Activated CD4-positive, alpha-beta T cell treated with anti-CD3 and anti-CD28 coated beads, Interleukin-2, Interleukin-4, amounts not matched to agents 100 ng/mL and 50 ng/mL, durations not matched to agents 16 hours and 8 hours (primary cell): ENCODE results near the gene MIF.
"Not testable (repeated sequence)": the region's sequence is repeated elsewhere in the genome, so short reads cannot be mapped to it uniquely, and the experiment has no call there.

Source experiments
- DNase-seq: peaks from one replicate; pipeline ENCODE4 v3.0.0-alpha.2; 2020; ENCODE audit warnings: low spot score

MIF gene

DNA sequence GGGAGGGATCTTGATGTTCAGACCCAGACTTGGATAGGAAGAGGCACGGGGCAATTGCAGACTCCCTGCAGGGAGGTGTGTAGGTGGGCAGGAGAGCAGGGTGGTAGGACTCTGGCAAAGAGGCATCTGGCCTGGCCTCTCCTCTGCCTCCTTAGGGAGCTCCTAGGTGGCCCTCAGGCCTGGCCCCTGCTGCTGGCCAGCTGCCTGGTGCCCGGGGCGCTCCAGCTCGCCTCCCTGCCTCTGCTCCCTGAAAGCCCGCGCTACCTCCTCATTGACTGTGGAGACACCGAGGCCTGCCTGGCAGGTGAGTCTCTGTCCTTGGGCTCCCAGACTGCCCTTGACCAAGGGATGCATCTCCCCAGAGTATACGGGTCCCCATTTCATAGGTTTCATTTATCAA, 16.6 kb upstream of the MIF start:
- no peak for DNase-seq

DNA sequence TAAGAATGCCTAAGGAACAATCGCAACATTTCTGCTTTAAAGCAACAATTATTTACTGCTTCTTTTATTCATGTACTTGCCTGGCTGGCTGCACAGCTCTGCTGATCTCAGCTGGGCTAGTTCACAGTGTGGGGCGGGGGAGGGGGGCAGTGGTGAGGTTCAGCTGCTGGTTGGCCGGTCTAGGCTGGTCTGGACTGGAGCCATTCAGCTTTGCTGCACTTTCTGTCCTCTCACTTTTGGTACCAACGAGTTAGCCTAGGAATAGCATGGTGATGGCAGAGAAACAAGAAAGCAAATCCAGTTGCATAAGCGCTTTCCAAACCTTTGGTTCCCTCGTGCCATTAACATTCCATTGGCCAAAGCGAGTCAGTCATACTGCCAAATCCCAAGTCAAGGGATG, 16.0 kb upstream of the MIF start:
- DNase-seq: no peak

DNA sequence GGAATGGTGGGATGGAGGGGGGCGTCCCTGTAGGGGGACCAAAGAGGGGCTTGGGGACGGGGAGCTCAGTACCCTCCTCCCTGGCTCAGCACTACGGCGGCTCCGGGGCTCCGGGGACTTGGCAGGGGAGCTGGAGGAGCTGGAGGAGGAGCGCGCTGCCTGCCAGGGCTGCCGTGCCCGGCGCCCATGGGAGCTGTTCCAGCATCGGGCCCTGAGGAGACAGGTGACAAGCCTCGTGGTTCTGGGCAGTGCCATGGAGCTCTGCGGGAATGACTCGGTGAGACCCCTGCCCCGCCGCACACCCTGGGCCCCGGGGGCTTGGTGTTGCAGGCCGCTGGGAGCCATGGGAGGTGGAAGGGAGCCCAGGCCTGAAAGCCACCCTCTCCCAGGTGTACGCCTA, 11.8 kb upstream of the MIF start:
- no peak for DNase-seq

DNA sequence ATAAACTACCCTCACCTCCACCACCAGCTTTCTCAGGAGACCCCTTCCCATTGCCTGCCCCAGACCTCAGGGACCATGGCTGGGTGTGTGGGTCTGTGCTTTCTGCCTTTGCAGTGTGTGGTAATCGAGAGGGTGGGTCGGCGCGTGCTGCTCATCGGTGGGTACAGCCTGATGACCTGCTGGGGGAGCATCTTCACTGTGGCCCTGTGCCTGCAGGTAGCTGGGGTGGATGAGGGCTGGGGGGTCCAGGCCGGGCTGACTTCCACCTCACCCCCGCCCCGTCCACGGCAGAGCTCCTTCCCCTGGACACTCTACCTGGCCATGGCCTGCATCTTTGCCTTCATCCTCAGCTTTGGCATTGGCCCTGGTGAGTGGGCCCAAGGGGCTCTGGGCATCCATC, 10.5 kb upstream of the MIF start:
- DNase-seq: no peak

DNA sequence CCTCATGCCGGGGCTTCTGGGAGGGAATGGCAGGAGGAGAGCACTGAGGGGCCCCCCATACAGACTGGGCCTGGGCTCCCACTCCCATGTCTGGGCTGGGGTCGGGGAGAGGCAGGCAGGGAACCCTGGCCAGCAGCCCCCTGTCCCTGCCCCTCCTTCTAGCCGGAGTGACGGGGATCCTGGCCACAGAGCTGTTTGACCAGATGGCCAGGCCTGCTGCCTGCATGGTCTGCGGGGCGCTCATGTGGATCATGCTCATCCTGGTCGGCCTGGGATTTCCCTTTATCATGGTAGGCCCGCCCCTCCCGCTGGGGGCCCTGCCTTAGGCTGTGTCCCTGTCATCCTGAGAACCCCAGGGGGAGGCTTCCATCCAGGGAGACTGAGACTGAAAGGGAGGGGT, 10.0 kb upstream of the MIF start:
- DNase-seq: no peak

DNA sequence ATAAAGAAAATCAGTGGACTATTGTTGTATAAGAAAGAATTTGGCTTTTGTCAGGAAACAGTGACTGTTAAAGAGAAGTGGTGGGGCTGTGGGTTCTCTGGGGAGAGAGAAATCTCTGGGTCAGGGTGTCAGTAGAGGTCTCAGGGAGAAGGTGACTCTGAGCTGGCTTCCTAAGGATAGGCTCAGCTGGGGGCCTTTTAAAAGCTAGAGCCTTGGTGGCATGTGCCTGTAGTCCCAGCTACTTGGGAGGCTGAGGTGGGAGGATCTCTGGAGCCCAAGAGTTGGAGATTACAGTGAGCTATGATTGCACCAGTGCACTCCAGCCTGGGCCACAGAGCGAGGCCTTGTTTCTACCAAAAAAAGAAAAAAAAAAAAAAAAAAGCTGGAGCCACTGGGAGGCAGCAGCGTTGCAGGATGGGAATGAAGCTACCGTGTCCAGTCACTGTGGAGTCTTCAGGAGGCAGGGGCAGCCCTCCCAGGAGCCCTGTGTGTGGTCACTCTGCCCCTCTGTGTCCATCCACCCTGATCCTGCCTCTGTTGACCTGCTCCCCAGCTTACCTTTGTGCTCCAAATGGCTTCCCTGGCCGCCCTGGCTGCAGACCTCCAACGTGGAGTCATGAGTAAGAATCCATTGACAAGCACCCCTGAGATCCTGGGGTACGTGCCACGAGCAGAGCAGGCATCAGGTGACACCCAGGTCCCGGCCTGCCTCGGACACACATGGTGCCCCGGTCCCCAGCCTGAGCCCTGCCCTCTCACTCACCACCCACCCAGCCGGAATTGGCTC, 5.4 kb upstream of the MIF start:
- no peak for DNase-seq

DNA sequence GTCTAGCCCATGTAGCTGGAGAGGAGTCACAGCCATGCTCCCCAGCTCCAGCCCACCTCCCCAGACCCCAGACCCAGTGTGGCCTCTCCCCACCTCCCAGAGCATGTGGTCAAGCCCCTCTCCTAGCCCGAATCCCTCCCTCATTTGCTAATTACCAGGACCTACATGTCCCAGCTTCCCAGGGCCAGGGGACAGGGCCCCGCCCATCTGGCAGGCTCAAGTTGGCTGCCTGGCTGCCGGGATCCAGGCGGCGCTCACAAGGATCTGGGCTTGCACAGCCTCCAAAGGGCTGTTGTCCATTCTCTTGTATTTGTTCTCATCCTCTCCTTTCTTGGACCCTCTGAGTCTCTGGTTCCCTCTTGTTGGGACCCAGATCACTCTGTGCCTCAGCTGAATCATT, 4.6 kb upstream of the MIF start:
- DNase-seq: no peak

DNA sequence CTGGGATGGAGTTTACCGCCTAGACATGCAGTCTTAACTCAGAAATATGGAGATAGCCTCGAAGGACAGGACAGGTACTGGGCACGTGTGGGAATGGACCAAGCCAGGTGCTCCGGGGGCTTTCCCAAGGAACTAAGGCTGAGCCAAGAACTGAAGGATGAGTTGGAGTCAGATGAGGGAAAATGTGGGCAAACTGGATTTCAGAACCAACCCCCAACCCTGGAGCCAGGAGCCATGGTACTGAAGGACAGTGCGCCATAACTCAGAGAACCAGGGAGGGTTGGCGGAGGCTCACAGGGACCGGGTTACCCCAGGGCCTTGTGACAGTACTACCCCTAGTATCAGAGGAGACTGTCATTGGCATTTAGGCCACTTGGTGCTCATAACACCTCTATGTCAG, 2.5 kb upstream of the MIF start:
- no peak for DNase-seq

DNA sequence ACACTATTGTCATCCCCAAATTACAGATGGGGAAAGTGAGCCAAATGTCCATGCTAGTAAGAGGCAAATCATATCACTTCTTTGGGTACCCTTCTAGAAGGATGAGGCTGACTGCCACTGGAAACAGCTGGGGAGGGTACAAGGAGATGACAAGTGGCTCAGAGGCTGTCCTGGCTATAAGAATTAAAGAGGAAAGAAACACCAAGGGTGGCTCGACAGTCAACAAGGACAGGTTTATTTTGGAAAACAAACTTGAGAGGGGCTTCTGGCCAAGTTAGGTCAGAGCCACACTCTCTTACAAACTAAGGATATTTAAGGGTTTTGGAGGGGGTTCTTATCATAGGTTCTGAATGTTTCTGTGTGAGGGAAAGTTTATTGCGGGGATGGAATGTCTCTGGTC, 2.1 kb upstream of the MIF start:
- DNase-seq: no peak

DNA sequence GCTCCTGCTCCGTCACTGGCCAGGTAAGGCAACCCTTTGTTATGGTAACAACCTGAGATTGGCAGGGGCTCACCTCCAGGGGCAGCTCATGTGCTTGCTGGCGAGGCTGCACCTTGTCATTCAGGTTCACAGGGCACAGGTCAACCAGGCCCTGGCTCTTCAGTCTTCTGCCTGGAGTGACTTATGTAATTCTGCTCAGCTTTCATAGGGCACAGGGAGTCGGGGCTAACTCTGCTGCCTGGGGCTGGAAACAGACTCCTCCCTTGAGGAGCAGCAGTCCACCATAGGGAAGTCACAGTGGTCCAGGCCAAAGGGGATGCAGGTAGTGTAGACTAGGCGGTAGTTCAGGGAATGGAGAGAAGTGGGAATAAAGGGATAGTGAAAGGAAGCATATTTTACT, 1.5 kb upstream of the MIF start:
- no peak for DNase-seq

DNA sequence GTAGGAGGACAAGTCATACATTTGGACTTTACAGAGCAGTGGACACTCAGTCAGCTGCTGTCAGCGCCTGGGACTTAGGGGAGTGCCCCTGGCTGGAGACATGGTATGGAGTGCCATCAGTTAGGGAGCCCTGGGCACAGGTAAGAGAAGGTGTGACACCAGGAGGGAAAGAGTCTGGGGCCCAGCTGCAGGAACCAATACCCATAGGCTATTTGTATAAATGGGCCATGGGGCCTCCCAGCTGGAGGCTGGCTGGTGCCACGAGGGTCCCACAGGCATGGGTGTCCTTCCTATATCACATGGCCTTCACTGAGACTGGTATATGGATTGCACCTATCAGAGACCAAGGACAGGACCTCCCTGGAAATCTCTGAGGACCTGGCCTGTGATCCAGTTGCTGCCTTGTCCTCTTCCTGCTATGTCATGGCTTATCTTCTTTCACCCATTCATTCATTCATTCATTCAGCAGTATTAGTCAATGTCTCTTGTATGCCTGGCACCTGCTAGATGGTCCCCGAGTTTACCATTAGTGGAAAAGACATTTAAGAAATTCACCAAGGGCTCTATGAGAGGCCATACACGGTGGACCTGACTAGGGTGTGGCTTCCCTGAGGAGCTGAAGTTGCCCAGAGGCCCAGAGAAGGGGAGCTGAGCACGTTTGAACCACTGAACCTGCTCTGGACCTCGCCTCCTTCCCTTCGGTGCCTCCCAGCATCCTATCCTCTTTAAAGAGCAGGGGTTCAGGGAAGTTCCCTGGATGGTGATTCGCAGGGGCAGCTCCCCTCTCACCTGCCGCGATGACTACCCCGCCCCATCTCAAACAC, 850 bp upstream of the MIF start:
- DNase-seq: no peak

DNA sequence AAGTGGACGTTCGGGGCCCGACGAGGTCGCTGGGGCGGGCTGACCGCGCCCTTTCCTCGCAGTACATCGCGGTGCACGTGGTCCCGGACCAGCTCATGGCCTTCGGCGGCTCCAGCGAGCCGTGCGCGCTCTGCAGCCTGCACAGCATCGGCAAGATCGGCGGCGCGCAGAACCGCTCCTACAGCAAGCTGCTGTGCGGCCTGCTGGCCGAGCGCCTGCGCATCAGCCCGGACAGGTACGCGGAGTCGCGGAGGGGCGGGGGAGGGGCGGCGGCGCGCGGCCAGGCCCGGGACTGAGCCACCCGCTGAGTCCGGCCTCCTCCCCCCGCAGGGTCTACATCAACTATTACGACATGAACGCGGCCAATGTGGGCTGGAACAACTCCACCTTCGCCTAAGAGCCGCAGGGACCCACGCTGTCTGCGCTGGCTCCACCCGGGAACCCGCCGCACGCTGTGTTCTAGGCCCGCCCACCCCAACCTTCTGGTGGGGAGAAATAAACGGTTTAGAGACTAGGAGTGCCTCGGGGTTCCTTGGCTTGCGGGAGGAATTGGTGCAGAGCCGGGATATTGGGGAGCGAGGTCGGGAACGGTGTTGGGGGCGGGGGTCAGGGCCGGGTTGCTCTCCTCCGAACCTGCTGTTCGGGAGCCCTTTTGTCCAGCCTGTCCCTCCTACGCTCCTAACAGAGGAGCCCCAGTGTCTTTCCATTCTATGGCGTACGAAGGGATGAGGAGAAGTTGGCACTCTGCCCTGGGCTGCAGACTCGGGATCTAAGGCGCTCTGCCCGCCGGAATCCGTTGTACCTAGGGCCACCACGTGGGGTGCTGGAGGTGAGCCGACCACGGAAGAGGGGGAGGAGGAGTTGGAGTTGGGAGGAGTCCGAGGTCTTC, 771 bp downstream of the MIF start:
- DNase-seq: peak; percentile 86

DNA sequence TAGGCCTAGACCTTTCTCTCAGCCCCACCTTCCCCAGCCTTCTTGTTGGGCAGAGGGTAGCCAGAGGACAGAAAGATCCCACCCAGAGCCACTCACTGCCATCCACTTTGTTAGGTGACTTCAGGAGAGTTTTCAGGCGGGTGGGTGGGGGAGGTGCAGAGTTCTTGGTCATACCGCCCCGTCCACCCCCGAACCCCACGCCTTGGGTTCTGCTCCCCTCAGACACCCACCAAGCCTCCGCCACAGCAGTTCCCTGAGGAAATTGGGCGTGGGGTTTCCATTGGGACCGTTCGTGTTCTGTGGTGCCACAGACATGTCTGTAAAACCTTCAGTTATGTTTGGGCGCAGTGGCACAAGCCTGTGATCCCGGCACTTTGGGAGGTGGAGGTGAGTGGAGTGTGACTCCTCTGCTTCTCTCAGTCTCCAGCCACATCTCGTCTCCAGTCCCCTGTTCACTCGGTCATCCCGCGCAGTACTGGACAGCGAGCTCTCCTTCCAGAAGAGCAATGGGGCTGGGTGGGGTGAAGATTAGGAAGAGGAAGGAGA, 1.5 kb downstream of the MIF start:
- no peak for DNase-seq

DNA sequence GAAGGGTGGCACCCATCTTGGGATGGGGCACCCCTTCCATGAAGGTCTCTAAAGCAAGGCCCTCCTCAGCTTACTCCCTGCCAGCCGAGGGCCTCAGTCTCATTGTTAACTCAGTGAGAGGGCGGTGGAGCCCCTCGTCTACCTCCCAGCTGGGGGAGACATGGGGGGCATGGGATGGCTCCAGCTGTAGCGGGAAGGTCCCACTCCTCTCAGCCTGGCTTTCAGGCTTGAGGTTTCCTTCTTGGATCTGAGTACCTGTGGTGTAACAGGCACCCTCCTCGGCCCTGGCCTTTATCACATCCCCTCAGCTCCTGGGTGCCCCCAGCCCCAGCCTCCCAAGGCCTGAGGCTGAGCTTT, 2.0 kb downstream of the MIF start:
- DNase-seq: no peak

DNA sequence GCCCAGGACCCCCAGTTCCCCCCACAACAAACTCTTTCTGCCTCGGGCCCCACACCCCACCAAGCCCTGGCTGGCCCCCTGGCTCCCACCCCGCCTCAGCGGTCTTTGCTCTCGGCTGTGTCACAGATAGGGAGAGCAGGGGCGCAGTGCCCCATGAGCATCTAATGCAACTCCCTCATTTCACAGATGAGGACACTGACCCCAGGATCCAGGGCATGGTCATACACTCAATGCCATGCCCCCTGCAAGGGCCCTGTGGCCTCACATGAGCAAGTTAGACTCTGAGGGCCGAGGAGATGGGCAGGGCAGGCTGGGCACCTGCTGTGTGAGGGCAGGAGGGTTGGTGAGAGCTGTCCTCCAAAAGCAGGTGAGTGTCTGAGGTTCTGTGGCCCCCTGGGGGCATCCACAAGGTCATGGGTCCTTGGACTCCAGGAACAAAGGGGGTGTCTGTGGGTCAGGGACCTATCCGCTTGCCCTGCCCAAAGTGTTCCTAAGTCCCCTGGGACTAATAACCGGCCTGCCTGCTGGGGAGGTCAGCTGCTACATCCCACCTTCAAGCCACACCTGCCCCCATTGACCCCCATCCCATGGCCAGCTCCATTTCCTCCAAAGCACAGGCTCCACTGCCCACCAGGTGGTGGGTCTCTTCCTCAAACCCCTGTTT, 2.5 kb downstream of the MIF start:
- DNase-seq: no peak

DNA sequence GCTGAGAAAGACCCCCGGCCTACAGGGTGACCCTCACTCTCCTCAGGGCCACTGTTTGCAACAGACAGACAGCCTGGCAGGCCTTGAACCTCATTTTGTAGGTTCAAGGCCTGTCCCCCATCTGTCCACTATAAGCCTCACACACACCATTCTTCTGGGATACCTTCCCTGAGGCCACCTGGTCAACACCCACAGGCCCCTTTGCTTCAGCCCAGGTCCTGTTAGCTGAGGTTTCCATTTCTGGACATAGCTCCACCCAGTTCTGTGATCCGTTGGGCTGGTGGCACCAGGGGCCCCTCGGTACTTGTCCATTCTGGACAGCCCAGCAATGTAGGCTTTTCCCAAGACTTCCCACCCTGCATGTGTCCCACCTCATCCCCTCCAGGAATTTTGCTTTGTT, 3.1 kb downstream of the MIF start:
- no peak for DNase-seq

DNA sequence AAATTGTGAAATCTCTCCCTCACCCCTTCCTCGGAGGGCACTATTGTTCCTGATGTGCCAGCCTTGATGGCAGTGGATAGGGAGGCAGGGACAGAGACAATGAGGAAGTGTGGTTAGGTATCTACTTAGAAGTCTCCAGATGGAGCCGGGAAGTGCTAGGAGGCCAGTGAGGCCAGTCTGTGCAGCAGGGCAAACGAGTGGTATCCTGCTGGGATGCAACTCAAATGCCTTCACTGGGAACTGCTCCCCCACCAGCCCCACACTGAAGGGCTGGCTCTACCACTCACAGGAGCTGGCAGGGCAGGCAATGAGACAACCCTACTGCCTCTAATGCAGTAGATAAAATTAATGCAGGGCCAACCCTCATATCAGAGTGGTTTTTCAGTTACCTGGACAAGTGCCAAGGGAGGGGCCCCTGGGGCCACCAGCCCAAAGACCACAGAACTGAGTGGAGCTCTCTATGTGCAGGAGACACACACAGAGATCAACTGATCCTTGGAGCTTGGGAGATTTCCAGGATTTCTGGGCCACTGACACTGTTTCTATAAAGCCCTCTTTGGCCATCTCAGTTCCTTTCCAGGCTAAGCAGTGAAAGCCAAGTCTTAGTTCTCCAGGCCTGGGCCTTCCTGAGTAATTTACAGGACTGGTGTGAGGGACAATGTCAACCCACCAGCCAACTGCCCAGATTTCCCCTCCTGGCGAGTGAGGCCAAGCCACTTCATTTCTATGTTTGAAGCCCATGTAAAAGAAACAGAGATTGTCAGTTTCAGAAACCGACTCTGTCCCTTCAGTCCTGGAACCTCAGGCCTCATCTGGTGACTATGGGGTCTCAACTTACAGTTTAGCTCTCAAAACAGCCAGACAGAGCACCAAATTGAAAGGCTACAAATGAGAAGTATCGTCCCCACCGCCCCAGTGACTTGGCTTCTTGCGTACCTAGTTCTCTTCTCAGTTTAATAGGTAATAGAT, 4.1 kb downstream of the MIF start:
- no peak for DNase-seq

DNA sequence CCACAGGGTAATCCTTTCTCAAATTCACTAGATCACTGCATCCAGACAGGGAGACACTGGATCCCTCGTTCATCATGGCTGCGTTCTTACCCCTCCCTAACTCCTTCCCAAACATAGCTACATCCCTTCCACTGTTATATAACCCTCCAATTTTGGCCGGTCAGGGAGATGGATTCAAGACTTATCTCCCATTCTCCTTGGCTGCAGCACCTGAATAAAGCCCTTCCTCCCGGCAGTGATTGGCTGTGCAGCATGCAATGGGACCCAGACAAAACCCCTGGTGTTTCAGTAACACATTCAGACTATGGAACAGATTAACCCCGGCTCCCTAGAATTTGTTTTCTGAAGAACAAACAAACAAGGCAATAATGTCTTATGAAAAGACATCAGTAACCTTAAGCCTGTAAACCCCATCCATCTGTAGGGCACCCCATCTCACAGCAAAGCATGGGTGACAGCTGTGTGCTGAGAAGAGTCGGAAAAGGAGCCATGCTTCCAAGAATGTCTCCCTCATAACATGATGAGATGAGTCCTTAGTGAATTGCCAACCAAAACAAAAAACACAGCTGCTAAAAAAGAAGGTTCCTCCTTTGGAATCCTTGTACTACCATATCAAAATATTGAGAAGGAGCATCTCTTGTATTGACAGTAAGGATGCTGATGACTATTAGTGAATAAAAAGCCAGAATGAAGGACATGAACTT, 5.0 kb downstream of the MIF start:
- no peak for DNase-seq

DNA sequence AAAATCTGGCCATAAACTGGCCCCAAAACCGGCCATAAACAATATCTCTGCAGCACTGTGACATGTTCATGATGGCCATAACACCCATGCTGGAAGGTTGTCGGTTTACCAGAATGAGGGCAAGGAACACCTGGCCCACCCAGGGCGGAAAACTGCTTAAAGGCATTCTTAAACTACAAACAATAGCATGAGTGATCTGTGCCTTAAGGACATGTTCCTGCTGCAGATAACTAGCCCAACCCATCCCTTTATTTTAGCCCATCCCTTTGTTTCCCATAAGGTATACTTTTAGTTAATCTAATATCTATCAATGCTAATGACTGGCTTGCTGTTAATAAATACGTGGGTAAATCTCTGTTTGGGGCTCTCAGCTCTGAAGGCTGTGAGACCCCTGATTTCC, 6.0 kb downstream of the MIF start:
- DNase-seq: not testable (repeated sequence)

DNA sequence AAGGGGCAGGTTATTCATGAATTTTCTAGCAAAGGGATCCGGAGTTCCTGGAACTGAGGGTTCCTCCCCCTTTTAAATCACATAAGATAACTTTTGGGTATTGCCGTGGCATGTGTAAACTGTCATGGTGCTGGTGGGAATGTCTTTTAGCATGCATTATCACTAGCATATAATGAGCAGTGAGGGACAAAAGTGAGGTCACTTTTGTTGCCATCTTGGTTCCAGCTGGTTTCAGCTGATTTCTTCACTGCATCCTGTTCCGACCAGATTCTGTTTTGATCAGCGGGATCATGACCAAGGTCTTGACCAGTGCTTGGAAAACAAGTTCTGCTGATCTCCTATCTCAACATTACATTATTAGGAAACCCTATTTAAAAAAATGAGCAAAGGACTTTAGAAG, 7.4 kb downstream of the MIF start:
- no peak for DNase-seq
